ENCODE results near the gene RNF182. TPM values are rescaled to one million over a fixed set of nuclear protein-coding genes. Genes with fewer than 3 reads are reported as not detected.

Gene RNF182
- total and polyA plus RNA-seq, 9 of the 15 experiments (the other 6 are each of a cell fraction or from before 2014, with no cell fraction given) = 12.8 to 22.8 (median 17.5) TPM

- no peak for TF ChIP-seq CEBPZ (IDR thresholded peaks at IDR 0.05; ENCODE audit: borderline replicate concordance, low read depth, low read length)
- no peak for TF ChIP-seq ZFP1 (CRISPR knock-in tag; IDR thresholded peaks at IDR 0.05)
- no peak for TF ChIP-seq ILF3 (IDR thresholded peaks at IDR 0.05; ENCODE audit: borderline replicate concordance)
- no peak for TF ChIP-seq IRF1 (CRISPR knock-in tag; IDR thresholded peaks at IDR 0.05; ENCODE audit: borderline replicate concordance)
- TF ChIP-seq ZKSCAN8 (CRISPR knock-in tag; IDR thresholded peaks at IDR 0.05) = no peak
- TF ChIP-seq HDAC2 (IDR thresholded peaks at IDR 0.05) = no peak
- TF ChIP-seq ZNF644 (tag; IDR thresholded peaks at IDR 0.05; ENCODE audit: low read depth) = no peak
- TF ChIP-seq PRPF4 (IDR thresholded peaks at IDR 0.05; ENCODE audit: insufficient read depth, low read depth, low read length, poor library complexity, severe bottlenecking) = no peak
- TF ChIP-seq ZNF512 (tag; IDR thresholded peaks at IDR 0.05) = no peak
- TF ChIP-seq ZNF232 (CRISPR knock-in tag; IDR thresholded peaks at IDR 0.05) = no peak
- TF ChIP-seq GTF3C2 (IDR thresholded peaks at IDR 0.05; ENCODE audit: borderline replicate concordance, extremely low read depth, insufficient read length) = no peak
- TF ChIP-seq, protein P1, sequence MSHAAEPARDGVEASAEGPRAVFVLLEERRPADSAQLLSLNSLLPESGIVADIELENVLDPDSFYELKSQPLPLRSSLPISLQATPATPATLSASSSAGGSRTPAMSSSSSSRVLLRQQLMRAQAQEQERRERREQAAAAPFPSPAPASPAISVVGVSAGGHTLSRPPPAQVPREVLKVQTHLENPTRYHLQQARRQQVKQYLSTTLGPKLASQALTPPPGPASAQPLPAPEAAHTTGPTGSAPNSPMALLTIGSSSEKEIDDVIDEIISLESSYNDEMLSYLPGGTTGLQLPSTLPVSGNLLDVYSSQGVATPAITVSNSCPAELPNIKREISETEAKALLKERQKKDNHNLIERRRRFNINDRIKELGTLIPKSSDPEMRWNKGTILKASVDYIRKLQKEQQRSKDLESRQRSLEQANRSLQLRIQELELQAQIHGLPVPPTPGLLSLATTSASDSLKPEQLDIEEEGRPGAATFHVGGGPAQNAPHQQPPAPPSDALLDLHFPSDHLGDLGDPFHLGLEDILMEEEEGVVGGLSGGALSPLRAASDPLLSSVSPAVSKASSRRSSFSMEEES (CRISPR knock-in tag; IDR thresholded peaks at IDR 0.05) = no peak
- TF ChIP-seq TRIM24 (IDR thresholded peaks at IDR 0.05) = no peak; a peak in 1 of 4 replicates
- no peak for TF ChIP-seq SRF (CRISPR knock-in tag; IDR thresholded peaks at IDR 0.05)
- no peak for TF ChIP-seq HNRNPH1 (optimal IDR thresholded peaks at IDR 0.05; ENCODE audit: low read depth, low read length)
- TF ChIP-seq ZNF165 (CRISPR knock-in tag; IDR thresholded peaks at IDR 0.05; ENCODE audit: borderline replicate concordance) = no peak
- no peak for TF ChIP-seq CHD4 (IDR thresholded peaks at IDR 0.05; ENCODE audit: insufficient read depth, insufficient replicate concordance, low read depth, low read length, poor library complexity, severe bottlenecking)
These were observed 2.5 kb downstream of the RNF182 start (continued) for GRCh38 chr6:13927203-13927602.
